A673 (cell line): ENCODE data around the gene CAST.

ENCODE experiments used
- EZH2 ChIP-seq: fragments of 200-600 bp; sonication (generic); IDR thresholded peaks from 2 replicates; pipeline ENCODE4 v1.6.1; 2017; ENCODE audit warnings: borderline replicate concordance, low read depth, mild to moderate bottlenecking, mixed read lengths, antibody characterized with exemption, low read length; ENCODE audit not compliant: poor library complexity, severe bottlenecking
- TF ChIP-seq, protein P1 (sequence below): fragments of 300-800, 200-600 bp; sonication (generic); conservative IDR thresholded peaks from 2 replicates; pipeline ENCODE4 v1.5.1; 2017; ENCODE audit warnings: low read depth, mild to moderate bottlenecking, antibody characterized with exemption, low read length, moderate library complexity, mixed read lengths

DNA sequence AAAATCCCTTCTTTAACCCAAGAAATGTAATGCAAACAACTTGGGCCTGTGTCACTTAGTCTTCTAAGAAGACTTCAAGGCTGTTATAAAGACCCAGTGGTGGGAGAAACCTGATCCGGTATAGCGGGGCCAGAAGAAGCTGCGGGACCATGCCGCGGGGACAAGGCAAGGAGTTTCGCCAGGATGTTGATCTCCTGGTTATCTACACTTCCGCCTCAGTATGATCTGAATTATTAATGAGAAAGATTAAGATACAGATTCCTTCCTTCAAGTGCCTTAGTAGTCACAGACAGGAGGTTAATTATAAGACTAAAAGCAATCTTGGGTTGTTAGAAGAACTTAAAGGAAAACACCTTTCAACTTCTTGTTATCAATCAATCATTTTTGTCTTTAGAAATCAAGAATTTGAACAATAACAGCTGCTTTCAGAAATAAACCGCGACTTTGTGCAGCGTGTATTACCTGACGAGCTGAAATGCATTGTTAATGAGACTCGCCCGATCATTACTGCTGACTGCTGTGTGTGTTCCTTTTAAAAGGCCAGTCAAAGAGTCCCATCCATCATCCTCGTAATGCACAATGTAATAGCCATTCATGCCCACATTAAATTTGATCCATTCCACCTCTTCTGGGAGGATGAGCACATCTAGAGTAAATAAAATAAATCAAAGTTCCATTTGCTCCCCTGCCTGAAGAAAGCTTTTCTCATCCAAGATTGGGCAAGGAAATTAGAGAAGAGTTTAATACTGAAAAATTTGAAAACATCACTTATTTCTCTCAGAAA lies 123.3 kb downstream of the CAST start:
- TF ChIP-seq, protein P1, sequence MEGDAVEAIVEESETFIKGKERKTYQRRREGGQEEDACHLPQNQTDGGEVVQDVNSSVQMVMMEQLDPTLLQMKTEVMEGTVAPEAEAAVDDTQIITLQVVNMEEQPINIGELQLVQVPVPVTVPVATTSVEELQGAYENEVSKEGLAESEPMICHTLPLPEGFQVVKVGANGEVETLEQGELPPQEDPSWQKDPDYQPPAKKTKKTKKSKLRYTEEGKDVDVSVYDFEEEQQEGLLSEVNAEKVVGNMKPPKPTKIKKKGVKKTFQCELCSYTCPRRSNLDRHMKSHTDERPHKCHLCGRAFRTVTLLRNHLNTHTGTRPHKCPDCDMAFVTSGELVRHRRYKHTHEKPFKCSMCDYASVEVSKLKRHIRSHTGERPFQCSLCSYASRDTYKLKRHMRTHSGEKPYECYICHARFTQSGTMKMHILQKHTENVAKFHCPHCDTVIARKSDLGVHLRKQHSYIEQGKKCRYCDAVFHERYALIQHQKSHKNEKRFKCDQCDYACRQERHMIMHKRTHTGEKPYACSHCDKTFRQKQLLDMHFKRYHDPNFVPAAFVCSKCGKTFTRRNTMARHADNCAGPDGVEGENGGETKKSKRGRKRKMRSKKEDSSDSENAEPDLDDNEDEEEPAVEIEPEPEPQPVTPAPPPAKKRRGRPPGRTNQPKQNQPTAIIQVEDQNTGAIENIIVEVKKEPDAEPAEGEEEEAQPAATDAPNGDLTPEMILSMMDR: no peak
- TF ChIP-seq EZH2: no peak
